GM18505 (cell line): ENCODE measurements around the gene RLF.

Experiments used
- ATAC-seq: cut with Tn5 transposase; IDR thresholded peaks from one replicate; pipeline ENCODE4 v1.9.1; 2021; ENCODE audit not compliant: unreplicated experiment
- POLR2A ChIP-seq: IDR thresholded peaks from 4 replicates; pipeline ENCODE4 v1.6.1; 2011; ENCODE audit warnings: borderline replicate concordance; ENCODE audit not compliant: insufficient read depth, insufficient read length; ENCODE audit errors: extremely low read depth

The RLF gene

DNA sequence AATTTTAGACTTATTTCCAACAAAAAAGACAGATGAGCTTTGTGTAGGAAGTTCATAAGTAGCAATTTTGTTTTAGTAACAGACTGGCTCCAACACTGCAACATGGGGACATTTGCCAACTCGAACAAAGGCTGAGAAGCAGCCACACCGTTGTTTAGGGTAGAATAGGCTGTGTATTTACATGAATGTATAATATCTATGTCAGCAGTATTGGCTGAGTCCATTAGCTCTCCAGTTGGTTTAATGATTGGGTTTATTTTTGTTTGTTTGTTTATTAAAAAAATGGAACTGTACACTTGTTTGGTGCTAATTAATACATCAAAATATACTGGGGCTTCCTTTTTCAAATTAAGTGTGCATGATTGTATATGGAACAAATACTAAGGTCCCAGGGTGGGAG is 79.2 kb downstream of the RLF start:
- TF ChIP-seq POLR2A = no peak
- ATAC-seq = no peak

DNA sequence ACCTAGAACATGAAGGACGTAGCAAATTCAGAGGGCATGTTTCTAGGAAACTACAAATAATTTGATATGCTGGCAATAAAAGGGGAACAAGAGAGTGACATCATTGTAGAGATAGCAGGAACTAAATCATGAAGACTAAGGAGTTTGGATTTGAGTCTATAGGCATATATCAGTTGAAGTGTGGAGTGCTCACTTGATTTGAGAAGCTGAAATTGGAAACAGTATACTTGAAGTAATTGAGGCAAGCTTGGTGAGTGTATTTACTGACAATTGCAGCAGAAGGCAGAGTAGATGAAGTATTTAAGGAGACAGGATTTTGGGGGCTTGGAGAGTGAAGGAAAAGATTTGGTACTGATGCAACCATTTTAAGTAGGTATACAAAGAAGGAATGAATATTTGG is 80.2 kb downstream of the RLF start:
- ATAC-seq = peak; percentile 11
- no peak for TF ChIP-seq POLR2A

DNA sequence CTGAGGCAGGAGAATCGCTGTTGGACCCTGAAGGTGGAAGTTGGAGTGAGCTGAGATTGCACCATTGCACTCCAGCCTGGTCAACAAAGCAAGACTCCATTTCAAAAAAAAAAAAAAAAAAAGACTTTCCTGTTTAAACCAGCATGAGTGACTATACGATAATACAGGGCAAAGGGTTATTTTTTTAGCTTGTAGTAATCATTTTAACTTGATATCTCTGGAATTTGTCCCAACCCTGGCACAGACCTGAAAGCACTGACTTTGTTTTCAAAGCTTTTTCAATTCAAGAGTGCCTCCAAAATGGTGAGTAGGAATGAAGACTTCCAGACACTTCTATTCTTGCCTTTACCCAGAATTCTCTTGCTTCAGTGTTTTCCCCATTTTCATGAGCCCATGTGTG is 82.2 kb downstream of the RLF start:
- ATAC-seq = no peak
- no peak for TF ChIP-seq POLR2A

DNA sequence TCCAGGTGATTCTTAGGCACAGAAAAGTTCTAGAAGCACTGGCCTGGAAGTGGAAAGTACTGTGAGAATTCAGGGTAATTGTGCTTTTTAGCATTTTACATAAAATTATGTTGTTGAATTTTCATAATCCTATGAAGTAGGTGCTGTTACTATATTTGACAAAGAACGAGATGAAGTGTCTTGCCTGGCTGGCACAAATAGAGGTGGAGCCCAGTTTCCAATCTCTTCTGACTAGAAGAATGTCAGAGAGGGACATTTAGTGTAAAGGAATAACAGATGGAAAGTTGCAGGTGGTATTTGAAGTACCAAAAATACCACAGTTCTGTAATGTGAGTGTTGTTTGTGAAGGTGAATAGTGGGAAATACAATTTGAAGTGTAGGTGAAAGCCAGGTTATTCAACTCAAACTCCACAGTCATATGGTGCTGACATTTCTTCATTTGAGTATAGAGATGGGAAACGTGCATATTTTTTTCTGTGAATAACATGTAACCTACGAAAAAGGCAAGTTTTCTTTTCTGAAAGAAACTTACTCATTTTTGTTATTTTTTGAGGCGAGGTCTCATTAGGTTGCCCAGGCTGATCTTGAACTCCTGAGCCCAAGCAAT is 83.1 kb downstream of the RLF start:
- no peak for ATAC-seq

DNA sequence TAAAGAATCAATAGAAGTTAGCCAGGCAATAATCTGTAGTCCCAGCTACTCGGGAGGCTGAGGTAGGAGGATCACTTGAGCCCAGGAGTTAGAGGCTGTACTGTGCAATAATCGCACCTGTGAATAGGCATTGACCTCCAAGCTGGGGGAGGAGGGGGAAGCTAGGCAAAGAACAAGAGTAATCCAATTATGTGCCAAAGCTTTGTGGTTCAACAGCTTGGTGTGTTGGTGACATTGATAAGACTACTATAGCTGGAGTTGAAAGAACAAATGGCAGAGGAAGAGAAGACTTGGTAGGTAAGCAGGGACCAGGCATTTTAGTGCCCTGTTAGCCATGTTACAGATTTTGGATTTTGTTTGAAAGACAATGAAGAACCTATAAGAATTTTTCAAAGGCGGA is 84.5 kb downstream of the RLF start:
- TF ChIP-seq POLR2A = no peak
- no peak for ATAC-seq

More for the DNA sequence above, 83.1 kb downstream of the RLF start:
- TF ChIP-seq POLR2A = no peak

DNA sequence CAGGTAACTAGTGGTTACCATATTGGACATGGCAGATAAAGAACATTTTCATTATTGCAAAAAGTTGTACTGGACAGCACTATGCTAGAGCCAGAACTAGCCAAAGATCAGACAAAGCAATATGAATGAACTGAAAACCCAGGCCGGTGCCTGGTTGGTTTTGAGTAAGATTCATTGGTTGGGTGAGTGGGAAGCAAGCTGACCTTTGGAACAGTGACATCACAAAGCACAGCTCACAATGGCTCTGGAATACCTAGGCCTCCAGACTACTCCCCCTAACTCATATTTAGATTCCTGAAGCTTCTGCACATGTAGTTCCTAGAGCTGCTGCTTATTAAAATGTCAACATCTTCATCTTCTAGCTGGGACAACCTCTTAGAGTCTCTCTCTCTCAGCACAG is 86.5 kb downstream of the RLF start, which contains the start of gene TMCO2:
TSS of gene TMCO2 (plus strand) at position 283 of the 400 bp plus-strand sequence. CDS start at position 340, 57 bp downstream.
- TF ChIP-seq POLR2A = no peak
- no peak for ATAC-seq

DNA sequence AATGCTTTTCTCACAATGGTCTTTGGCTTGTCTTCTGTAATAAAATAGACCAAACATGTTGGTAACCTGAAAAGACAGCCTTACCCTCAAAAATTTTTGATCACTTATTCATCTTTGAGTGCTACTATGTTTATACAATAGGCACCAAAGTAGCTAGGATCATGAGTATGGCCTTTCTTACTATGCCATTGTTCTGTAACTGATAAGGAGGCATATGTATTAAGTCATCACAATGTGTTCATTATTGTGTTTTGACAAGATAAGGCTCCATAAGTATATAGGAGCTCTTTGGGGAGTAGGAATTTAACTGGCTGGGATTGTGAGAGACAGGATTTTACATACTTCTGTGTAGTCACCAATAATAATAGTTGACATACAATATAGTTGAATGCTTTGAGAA is 87.2 kb downstream of the RLF start:
- no peak for TF ChIP-seq POLR2A
- no peak for ATAC-seq

DNA sequence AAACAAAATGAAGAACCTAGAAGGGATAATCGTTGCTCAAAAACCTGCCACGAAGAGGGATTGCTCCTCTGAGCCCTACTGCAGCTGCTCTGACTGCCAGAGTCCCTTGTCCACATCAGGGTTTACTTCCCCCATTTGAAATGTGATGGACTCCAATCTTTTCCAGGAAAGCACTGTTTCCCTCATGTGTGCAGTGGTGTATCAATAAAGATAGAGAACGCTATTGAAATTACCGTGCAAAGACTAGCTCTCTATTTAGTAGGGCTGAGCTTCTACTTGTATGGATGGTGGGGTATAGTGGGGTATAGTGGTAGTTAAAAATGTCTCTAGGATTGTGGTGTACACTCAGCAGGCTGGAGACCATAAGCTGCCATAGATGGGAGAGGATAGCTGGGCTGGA is 90.3 kb downstream of the RLF start:
- no peak for ATAC-seq
- no peak for TF ChIP-seq POLR2A

DNA sequence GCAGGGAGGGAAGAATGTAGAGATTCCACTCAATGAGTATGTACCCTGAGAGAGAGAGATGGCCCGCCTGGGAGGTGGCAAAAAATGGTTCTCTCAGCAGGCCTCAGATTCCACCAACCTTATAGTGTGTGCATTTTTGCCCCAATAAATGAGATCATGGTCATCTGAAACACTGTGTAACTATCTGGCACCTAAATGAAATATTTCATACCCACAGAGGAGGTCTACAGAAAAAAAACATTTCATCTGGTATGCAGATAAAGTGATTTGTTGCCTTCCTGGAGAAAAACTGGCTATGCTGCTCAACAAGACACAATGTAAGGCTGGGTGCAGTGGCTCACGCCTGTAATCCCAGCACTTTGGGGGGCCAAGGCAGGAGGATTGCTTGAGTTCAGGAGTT is 91.4 kb downstream of the RLF start:
- ATAC-seq = no peak
- no peak for TF ChIP-seq POLR2A

DNA sequence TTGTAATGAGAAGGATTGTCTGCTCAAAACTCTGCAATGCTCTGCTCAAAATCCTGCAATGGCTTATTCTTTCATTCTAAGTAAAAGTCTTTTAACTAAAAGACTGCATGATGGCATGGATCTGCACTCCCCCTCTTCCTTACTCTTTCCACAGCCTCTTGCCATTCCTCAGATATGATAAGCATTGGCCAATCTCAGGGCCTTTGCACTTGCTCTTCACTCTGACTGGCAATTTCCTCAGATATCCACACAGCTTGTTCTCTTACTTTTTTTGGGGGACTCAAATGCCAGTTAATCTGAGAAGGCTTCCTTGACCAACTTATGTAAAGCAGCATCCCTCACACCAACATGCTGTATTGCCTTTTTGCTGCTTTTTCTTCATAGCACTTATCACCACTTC is 94.0 kb downstream of the RLF start:
- ATAC-seq = no peak
- no peak for TF ChIP-seq POLR2A

DNA sequence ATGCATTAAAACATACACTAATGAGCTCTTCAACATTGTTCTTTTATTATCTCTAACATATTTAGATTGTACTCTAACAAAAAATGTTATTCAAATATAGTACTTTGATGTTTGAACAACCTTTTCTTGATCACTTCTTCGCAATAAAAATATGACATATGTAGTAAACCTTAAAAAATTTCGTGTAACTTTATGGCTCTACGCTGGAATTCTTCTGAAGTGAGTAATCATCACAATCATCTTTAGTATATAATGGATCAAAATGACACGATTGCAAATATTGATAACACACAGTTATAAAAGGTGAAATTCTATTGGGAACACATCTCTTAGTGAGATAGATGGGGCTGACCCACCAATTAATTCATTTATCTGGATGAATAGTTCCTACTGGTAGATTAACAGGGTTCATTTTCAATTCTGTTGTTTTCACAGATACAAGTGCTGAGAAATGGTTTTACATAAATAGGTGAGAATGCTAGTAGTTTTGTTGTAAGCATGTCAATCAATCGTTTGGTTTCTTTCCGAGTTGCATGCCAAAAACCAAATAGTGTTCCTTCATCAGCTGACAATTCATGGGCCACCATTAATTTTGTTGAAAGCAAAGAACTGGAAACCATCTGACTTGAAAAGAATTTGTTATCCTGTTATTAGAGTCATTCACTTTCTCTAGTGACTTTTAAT is 95.4 kb downstream of the RLF start:
- no peak for ATAC-seq
- no peak for TF ChIP-seq POLR2A

DNA sequence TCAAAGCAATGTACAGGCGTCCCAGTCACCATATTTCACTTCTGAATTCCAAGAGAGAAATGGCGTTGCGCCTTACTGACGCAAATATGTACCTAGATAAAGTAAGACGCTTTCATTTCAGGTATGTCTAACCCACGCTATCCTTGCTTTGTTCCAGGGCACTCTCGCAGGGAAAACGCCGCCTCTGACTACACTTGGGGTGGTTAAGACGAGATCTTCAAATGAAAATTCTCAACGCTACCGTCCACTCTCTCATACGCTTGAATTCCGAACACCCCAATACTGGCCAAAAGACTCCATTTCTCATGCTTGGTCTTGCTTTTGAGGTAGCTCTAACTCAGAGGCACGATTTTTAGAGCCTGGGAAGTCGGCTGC is 96.1 kb downstream of the RLF start:
- peak; percentile 6 for ATAC-seq
- TF ChIP-seq POLR2A = no peak

DNA sequence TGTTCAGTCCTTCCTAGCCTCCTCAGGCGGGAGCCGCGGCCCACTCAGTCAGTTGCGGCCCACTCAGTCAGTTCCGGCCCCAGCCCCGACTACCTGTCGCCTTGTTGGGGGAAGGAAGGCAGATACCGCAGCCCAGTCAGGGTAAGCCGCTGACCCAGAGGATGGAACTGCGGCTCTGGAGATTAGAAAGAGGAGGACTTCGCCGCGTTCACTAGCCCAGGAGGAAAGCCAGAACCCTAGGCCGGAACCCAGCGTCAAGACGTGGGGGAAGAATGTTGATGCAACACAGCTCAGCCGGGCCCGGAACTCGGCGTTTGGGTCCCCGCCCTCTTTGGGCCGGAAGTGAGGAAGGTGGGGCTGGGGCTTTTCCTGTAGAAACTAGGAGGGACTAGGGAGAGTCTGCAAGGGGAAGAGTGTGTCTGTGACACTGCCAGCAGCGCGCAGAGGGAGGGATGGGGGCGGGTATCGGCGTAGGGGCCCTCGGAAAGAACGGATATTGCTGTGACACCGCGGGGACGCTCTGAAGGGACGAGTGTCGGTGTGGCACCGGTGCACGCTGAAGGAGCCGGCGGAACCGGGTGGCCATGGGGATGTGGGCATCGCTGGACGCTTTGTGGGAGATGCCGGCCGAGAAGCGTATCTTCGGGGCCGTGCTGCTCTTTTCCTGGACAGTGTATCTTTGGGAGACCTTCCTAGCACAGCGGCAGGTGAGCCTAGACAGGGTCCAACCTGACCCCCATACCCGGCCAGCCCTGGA is 96.7 kb downstream of the RLF start, which contains the start of gene ZMPSTE24:
TSS of gene ZMPSTE24 (plus strand) at position 549 of the 757 bp plus-strand sequence. CDS start at position 585, 36 bp downstream.
- TF ChIP-seq POLR2A = peak; percentile 80
- peak; percentile 87 for ATAC-seq

DNA sequence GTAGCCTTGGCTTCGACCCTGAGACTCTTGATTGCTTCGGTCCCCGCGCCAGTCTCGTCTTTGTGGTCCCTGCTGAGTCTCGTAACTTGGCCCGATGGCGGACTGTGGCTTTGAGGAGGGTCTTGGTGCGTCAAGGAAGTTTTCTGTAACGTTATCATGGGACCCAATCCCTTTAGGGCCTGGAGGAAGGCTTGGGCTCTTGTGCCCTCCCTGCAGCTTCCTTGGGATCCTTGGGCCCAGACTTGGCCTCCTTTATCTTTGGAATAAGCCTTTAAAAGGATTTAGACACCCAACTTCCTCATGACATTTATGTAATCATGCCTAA is 97.2 kb downstream of the RLF start:
- no peak for TF ChIP-seq POLR2A
- ATAC-seq = no peak
